Left cardiac atrium (tissue), 4 donors: ENCODE measurements around the gene UVRAG. TPM values are rescaled to one million over a fixed set of nuclear protein-coding genes. Genes with fewer than 3 reads are reported as not detected.

Experiments
- ATAC-seq, 2 donors: fragments of 200-7000 bp; cut with Tn5 transposase; one replicate each; pipeline ENCODE4 v1.9.1; 2020; ENCODE audit warnings: mild to moderate bottlenecking in 2 of 2, moderate library complexity in 2 of 2
- DNase-seq: peaks from one replicate; pipeline ENCODE4 v3.0.0-alpha.2; 2020
- intact Hi-C, 2 donors: fragments of 100-400 bp; cut with DNase I; formaldehyde crosslinking; loops; one replicate each; pipeline versions ENCODE4 v1.14.1 to v1.15.1; 2022 to 2023
- total RNA-seq, 2 donors: library from RNA; stranded (reverse); fragmentation: NEBNext Ultra II Directional; extraction: Animal tissue kit (Norgen Biotek cat#: 25700); gene quantifications; one replicate each; pipeline ENCODE4 v1.2.1, GENCODE V29; 2021
- donor health status: DM: no; HTN: yes; CAD: no.
- donor health status: DM: no; HTN: yes; CAD: no; lungs with severe emphysema.
- donor health status: DM: yes; HTN: yes; CAD: no.
- donor health status: Dilated cardiomyopathy.

The UVRAG gene
- total RNA-seq, 2 donors from 2014 or later, result 13.9 to 17.7 TPM

GRCh38 chr11:75801362-75802020 is 13.5 kb upstream of the UVRAG start:
- intact Hi-C loops, result loop anchor here in 1 of 2 donors (5.0 kb wide), 1 partner anchor 66 kb away; no protein-coding TSS in a partner anchor
- ATAC-seq (peak; percentile 3 to 48), DNase-seq (peak; percentile 29)

- DNase-seq, result no peak
- intact Hi-C loops, result loop anchor here in 1 of 2 donors (5.0 kb wide), 1 partner anchor 65 kb away; no protein-coding TSS in a partner anchor
- ATAC-seq, result peak in 1 of 2 donors; percentile 12
Measured at GRCh38 chr11:75802021-75802912, 12.7 kb upstream of the UVRAG start.

GRCh38 chr11:75802913-75803820 is 11.8 kb upstream of the UVRAG start:
- ATAC-seq (peak; percentile 44 to 87), DNase-seq (peak; percentile 73)

GRCh38 chr11:75809111-75809510 is 5.9 kb upstream of the UVRAG start:
- DNase-seq (no peak), ATAC-seq (no peak)
- intact Hi-C loops, result no loop called here

More at GRCh38 chr11:75802913-75803820, 11.8 kb upstream of the UVRAG start:
- intact Hi-C loops, result loop anchor here (1.0 to 5.0 kb wide), 2 partner anchors 64 kb away; no protein-coding TSS in a partner anchor

- ATAC-seq (no peak), DNase-seq (no peak)
- intact Hi-C loops, result loop anchor here in 1 of 2 donors (10.0 kb wide), 1 partner anchor 345 kb away; no protein-coding TSS in a partner anchor
Measured at GRCh38 chr11:75809991-75810390, 5.0 kb upstream of the UVRAG start.

GRCh38 chr11:75810637-75811390 is 4.2 kb upstream of the UVRAG start:
- intact Hi-C loops, result loop anchor here in 1 of 2 donors (10.0 kb wide), 1 partner anchor 344 kb away; no protein-coding TSS in a partner anchor
- ATAC-seq, result no peak
- DNase-seq, result no peak

- intact Hi-C loops, result loop anchor here in 1 of 2 donors (10.0 kb wide), 1 partner anchor 343 kb away; no protein-coding TSS in a partner anchor
- ATAC-seq, result no peak
- DNase-seq, result no peak
Measured at GRCh38 chr11:75811485-75811884, 3.5 kb upstream of the UVRAG start.

- intact Hi-C loops, result loop anchor here in 1 of 2 donors (10.0 kb wide), 1 partner anchor 342 kb away; no protein-coding TSS in a partner anchor
- no peak for DNase-seq
- ATAC-seq, result no peak
Measured at GRCh38 chr11:75812542-75813040, 2.4 kb upstream of the UVRAG start.

- DNase-seq (no peak), ATAC-seq (no peak)
- intact Hi-C loops, result loop anchor here in 1 of 2 donors (10.0 kb wide), 1 partner anchor 342 kb away; no protein-coding TSS in a partner anchor
Measured at GRCh38 chr11:75813124-75813523, 1.9 kb upstream of the UVRAG start.

- DNase-seq, result no peak
- intact Hi-C loops, result loop anchor here in 1 of 2 donors (10.0 kb wide), 1 partner anchor 341 kb away; no protein-coding TSS in a partner anchor
- ATAC-seq, result no peak
Measured at GRCh38 chr11:75813622-75814039, 1.4 kb upstream of the UVRAG start.

GRCh38 chr11:75814363-75814676 is 690 bp upstream of the UVRAG start:
- no peak for DNase-seq
- intact Hi-C loops, result loop anchor here in 1 of 2 donors (10.0 kb wide), 1 partner anchor 340 kb away; no protein-coding TSS in a partner anchor

GRCh38 chr11:75815345-75816168 is 547 bp downstream of the UVRAG start:
- no peak for DNase-seq
- ATAC-seq, result peak; percentile 9 to 43
- intact Hi-C loops, result loop anchor here in 1 of 2 donors (5.0 to 10.0 kb wide), 2 partner anchors 52 to 339 kb away; no protein-coding TSS in a partner anchor

More at GRCh38 chr11:75814363-75814676, 690 bp upstream of the UVRAG start:
- peak; percentile 8 to 49 for ATAC-seq

GRCh38 chr11:75816561-75817239 is 1.7 kb downstream of the UVRAG start:
- ATAC-seq (no peak), DNase-seq (no peak)
- intact Hi-C loops, result loop anchor here in 1 of 2 donors (5.0 to 10.0 kb wide), 2 partner anchors 51 to 338 kb away; no protein-coding TSS in a partner anchor

- intact Hi-C loops, result no loop called here
- DNase-seq (no peak), ATAC-seq (peak in 1 of 2 donors; percentile 43)
Measured at GRCh38 chr11:75820645-75821044, 5.6 kb downstream of the UVRAG start.

GRCh38 chr11:75821202-75821601 is 6.2 kb downstream of the UVRAG start:
- DNase-seq, result no peak
- ATAC-seq, result no peak
- intact Hi-C loops, result no loop called here

- ATAC-seq, result no peak
- DNase-seq, result no peak
- intact Hi-C loops, result no loop called here
Measured at GRCh38 chr11:75822541-75822940, 7.5 kb downstream of the UVRAG start.
